ENCODE data around the gene JUND. TPM values are rescaled to one million over a fixed set of nuclear protein-coding genes. Genes with fewer than 3 reads are reported as not detected.

The JUND gene
- polyA plus RNA-seq, 2 of the 4 experiments (the other 2 are of a cell fraction), result 65.1 to 68.9 TPM

- TF ChIP-seq REST (IDR thresholded peaks at IDR 0.05) (no peak), EHF (CRISPR knock-in tag; IDR thresholded peaks at IDR 0.05) (no peak), HES2 (IDR thresholded peaks at IDR 0.05) (no peak), KDM1A (IDR thresholded peaks at IDR 0.05; ENCODE audit: low read depth) (no peak), TFCP2L1 (CRISPR knock-in tag; IDR thresholded peaks at IDR 0.05) (peak; percentile 57), E2F6 (IDR thresholded peaks at IDR 0.05; ENCODE audit: borderline replicate concordance, low read depth) (no peak), HOXB5 (CRISPR knock-in tag; IDR thresholded peaks at IDR 0.05) (no peak), POLR2AphosphoS2 (conservative IDR thresholded peaks at IDR 0.05; ENCODE audit: low read length) (no peak), RNF2 (IDR thresholded peaks at IDR 0.05; ENCODE audit: borderline replicate concordance, low read depth) (no peak), FOSL2 (IDR thresholded peaks at IDR 0.05) (no peak), FOSL2 (CRISPR knock-in tag; IDR thresholded peaks at IDR 0.05) (no peak), NR3C1 (IDR thresholded peaks at IDR 0.05) (no peak), JUN (IDR thresholded peaks at IDR 0.05) (peak in 1 of 2 experiments; percentile 73; a peak in 2 of 5 replicates), EP300 (IDR thresholded peaks at IDR 0.05) (peak in 1 of 2 experiments; percentile 46; a peak in 1 of 5 replicates), CHD2 (IDR thresholded peaks at IDR 0.05; ENCODE audit: low read length, partially characterized antibody) (no peak), CEBPB (IDR thresholded peaks at IDR 0.05) (no peak), HOXB13 (CRISPR knock-in tag; IDR thresholded peaks at IDR 0.05; ENCODE audit: low read depth) (no peak), CBX8 (IDR thresholded peaks at IDR 0.05) (no peak), MAFK (IDR thresholded peaks at IDR 0.05; ENCODE audit: partially characterized antibody) (no peak), ESRRA (IDR thresholded peaks at IDR 0.05; ENCODE audit: borderline replicate concordance, low read length) (no peak), KDM5A (IDR thresholded peaks at IDR 0.05) (no peak), HOXA7 (CRISPR knock-in tag; IDR thresholded peaks at IDR 0.05) (peak; percentile 66; the same call in 1 of the 2 replicates), ZNF302 (CRISPR knock-in tag; IDR thresholded peaks at IDR 0.05) (no peak), CBX2 (IDR thresholded peaks at IDR 0.05; ENCODE audit: borderline replicate concordance, low read depth) (no peak), NPAS2 (CRISPR knock-in tag; IDR thresholded peaks at IDR 0.05; ENCODE audit: borderline replicate concordance) (no peak)
- TF ChIP-seq, protein P1, sequence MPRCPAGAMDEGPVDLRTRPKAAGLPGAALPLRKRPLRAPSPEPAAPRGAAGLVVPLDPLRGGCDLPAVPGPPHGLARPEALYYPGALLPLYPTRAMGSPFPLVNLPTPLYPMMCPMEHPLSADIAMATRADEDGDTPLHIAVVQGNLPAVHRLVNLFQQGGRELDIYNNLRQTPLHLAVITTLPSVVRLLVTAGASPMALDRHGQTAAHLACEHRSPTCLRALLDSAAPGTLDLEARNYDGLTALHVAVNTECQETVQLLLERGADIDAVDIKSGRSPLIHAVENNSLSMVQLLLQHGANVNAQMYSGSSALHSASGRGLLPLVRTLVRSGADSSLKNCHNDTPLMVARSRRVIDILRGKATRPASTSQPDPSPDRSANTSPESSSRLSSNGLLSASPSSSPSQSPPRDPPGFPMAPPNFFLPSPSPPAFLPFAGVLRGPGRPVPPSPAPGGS (IDR thresholded peaks at IDR 0.05), result peak; percentile 4; the same call in 1 of the 3 replicates
- TF ChIP-seq, protein P2, sequence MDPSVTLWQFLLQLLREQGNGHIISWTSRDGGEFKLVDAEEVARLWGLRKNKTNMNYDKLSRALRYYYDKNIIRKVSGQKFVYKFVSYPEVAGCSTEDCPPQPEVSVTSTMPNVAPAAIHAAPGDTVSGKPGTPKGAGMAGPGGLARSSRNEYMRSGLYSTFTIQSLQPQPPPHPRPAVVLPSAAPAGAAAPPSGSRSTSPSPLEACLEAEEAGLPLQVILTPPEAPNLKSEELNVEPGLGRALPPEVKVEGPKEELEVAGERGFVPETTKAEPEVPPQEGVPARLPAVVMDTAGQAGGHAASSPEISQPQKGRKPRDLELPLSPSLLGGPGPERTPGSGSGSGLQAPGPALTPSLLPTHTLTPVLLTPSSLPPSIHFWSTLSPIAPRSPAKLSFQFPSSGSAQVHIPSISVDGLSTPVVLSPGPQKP (IDR thresholded peaks at IDR 0.05; ENCODE audit: low read depth, low read length), result no peak
- TF ChIP-seq, protein P3, sequence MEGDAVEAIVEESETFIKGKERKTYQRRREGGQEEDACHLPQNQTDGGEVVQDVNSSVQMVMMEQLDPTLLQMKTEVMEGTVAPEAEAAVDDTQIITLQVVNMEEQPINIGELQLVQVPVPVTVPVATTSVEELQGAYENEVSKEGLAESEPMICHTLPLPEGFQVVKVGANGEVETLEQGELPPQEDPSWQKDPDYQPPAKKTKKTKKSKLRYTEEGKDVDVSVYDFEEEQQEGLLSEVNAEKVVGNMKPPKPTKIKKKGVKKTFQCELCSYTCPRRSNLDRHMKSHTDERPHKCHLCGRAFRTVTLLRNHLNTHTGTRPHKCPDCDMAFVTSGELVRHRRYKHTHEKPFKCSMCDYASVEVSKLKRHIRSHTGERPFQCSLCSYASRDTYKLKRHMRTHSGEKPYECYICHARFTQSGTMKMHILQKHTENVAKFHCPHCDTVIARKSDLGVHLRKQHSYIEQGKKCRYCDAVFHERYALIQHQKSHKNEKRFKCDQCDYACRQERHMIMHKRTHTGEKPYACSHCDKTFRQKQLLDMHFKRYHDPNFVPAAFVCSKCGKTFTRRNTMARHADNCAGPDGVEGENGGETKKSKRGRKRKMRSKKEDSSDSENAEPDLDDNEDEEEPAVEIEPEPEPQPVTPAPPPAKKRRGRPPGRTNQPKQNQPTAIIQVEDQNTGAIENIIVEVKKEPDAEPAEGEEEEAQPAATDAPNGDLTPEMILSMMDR (IDR thresholded peaks at IDR 0.05), result no peak
These were observed 782 bp upstream of the JUND start (continued) for GRCh38 chr19:18282021-18282787.

Data from A549 (cell line).